Bone marrow (tissue), 2 donors: Measurements from ENCODE around the gene HIC1.
A peak's percentile ranks its signal among the peaks of the same experiment; 100 is the strongest.

Experiments used
- DNase-seq, 2 donors: peaks; one replicate each; lab custom pipeline; 2025; lab: John Stamatoyannopoulos, UW

HIC1 gene

DNA sequence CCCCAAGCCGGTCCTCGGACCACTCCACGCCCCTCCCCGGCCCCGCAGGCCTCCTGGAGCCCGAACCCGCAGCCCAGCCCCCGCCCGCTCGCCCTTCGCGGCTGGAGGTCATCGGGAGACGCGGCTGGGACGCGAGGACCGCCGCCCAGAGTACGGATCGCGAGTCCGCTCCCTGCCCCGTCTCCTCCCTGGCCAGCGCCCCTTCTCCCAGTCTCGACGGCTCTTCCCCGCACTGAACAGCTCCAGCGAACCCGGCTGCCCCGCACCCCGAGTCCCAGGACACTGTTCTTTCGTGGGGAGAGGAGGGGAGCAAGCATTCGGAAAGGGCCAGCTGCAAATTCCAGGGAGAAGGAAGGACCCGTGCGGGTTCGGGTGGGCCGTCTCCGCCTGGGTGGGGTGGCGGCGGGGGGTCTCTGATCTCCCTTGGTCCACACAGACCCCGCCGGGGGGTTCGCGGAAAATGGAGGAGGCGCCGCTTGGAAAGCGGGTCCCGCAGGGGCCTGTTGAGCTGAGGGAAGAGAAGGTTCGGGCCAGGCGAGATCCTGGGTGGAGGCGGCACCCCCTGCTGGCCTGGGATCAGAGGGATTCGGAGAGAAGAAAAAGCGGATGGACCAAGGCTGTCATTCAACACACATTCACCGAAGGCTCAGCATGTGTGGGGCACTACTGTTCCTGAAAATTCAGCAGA, 29.1 kb upstream of the HIC1 start:
- DNase-seq = peak in 1 of 2 donors; percentile 20

DNA sequence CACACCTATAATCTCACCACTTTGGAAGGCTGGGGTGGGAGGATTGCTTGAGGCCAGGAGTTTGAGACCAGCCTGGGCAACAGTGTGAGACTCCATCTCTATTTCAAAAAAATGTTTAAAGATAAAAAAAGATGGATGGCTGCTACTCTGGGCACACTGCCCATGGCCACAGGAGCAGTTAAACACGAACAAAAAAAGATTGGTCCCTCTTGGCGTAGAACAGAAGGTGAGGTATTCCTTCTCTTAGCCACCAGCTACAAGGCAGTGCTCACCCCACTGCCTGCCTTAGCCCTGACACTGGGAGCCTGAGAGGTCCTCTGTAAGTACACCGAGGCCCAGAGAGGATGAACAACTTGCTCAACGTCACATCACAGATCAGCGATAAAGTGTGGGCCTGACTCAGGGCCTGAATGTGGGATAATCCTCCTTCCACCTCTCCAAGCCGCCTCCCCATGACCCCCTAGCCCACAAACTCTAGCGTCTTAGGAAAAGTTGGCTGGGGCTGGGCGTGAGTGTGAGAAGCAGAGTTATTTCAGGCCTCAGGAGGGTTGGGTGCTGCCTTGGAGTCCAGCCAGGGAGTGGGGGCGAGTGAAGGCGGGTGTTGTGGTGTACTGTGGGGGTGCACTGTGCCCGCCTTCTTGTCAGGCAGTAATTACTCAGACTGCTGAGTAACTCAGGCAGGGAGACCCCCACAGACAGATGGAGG, 27.2 kb upstream of the HIC1 start:
- no peak for DNase-seq

DNA sequence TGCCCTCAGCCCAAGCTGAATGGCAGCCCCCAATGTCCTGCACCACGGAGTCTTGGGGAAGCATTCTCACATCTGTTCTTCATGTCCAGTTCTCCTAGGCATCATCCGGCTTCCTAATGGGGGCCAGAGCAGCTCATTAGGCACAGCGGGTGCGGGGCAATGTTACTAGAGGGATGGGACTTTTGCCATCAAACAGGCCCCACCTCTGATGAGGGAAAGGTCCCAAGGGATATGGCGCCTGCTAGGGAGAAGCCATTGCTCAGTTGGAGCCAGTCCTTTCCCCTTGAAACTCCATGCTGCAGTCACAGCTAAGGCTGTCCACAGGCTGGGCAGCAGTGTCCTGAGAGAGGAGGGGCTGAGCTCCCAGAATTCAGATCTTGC, 26.7 kb upstream of the HIC1 start:
- no peak for DNase-seq

DNA sequence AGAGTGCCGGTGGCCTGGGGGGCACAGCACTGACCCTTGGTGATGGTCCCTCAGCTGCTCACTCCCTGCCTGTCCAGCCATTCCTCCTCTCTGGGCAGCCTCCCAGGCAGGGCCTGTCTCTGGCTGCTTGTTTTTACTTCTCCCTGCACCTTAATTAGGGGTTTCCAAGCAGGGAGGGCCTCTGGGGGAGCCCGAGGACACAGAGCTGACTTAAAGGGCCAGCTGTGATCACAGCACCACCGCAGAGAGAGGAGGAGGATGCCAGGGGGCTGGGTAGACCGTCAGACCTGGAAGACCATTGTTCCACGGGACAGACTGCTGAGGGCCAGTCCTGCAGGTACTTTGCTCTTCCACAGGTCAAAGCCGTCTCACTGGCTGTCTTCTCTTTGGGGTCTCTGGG, 26.2 kb upstream of the HIC1 start:
- no peak for DNase-seq

DNA sequence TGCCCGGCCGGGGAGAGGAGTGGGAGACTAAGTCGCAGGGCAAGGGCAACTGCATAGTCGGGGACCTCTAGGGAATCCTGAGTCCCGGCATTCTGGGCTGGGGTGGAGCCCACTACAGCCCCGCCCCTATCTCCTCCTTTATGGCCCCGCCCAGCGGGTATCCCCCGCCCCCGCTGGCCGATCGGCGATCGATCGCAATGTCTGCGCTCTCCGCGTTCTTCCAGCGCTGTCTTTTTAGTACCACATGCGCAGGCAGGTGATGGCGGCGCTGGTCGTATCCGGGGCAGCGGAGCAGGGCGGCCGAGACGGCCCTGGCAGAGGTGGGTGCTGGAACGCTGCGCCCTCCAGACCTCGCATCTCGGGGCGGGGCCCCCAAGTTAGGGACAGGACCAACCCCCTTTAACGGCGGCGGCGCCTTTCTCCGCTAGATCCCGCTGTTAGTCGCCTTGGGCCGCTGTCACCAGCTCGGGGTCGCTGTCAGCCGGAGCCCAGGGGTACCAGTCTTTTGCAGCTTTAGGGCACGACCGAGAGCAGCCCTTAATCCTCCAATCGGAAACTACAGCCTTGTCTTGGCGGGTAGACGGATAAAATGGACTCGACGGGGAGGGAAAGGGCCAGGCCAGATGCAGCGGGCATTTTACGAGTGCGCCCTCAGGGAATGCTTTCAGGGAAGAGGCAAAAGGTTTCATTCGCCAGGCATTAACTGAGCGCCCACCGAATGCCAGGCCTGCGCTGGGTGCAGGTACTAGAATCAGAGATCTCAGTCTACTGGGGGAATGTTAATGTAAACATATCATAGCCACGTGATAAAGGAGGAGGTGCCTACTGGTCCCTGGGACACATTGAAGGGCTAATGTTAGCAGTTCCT, 24.8 kb upstream of the HIC1 start, which contains the start of gene DPH1:
Gene DPH1 (plus strand): TSS at position 243 of the 868 bp plus-strand sequence. CDS start 17 bp downstream, at position 260.
- peak; percentile 47 to 57 for DNase-seq

DNA sequence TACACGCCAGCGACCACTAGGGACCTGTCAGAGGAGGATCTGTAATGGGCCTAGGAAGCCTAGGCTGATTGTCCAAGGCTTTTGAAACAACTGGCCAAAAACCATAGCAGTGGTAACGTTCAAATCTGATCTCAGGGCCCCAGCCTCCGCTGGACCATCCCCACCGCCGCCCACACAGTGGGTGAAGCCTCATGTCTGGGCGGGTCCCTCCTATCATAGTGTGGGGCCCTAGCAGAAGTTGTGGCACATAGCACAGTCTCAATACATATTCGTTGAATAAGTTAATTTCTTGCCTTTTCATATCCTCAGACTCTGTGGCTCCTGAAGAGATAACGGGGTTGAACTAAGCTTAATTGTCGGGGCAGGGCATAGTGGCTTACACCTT, 24.1 kb upstream of the HIC1 start:
- DNase-seq = no peak

DNA sequence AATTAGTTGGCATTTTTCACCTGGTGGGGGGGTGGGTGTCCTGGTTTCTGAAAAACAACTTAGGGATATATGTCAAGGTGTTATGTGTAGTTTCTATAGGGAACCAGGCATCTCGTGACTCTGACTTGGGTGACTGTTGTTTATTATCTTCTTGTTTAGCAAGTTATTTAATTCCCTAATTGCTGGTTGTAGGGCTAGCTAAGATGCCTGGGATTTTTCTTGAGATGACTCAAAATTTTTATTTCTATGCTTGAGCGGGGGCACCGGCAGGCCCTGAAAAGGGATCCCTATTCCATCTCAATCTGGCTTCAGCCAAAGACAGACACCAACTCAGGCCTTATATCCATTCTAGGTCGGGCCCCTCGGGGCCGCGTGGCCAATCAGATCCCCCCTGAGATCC, 21.8 kb upstream of the HIC1 start:
- no peak for DNase-seq

DNA sequence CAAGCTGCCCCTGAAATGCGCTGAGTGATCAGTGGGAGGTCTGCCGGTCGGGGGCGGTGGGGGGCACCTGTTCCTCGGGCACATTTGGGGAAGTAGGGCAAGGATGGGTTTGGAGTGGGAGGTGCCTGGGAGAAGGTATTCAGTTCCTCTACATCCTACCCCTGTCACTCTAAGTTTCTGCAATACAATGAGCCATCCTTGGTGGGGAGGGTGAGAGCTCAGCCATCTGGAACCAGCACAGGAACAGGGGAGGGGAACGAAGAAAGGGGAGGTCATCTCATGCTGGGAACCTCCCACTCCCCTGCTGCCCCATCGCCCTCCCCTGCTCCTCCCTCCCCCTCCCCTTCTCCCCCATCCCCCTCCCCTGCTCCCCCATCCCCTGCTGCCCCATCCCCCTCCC, 20.7 kb upstream of the HIC1 start:
- DNase-seq = no peak

DNA sequence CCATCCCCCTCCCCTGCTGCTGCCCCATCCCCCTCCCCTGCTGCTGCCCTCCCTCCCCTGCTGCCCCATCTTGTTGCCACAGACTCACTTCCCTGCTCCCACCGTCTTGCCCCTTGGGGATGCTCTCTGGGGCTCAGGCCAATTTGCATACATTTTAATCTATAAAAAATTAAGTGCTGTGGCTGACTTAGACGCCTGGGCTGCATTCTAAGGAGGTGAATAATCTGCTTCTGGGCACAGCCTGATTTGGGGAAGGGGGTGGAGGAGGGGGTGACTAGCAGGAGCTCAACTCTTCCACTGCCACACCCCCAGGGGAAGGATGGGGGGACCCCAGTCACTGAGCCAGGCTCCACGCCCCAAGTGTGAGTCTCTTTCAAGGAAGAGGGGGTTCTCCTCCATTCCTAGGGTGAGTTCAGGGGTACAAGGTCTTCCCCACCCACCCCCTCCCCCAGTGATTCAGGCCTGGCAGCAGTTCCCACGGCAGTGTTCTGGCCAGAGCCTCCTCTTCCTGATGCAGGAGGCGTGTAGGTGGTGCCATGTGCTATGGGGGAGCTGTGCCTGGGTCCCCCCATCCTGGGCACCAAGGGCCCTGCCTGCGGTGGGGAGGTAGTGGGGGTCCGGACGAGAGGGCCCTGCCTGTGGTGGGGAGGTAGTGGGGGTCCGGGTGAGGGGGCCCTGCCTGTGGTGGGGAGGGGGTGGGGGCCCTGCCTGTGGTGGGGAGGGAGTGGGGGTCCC, 19.9 kb upstream of the HIC1 start:
- DNase-seq = no peak

DNA sequence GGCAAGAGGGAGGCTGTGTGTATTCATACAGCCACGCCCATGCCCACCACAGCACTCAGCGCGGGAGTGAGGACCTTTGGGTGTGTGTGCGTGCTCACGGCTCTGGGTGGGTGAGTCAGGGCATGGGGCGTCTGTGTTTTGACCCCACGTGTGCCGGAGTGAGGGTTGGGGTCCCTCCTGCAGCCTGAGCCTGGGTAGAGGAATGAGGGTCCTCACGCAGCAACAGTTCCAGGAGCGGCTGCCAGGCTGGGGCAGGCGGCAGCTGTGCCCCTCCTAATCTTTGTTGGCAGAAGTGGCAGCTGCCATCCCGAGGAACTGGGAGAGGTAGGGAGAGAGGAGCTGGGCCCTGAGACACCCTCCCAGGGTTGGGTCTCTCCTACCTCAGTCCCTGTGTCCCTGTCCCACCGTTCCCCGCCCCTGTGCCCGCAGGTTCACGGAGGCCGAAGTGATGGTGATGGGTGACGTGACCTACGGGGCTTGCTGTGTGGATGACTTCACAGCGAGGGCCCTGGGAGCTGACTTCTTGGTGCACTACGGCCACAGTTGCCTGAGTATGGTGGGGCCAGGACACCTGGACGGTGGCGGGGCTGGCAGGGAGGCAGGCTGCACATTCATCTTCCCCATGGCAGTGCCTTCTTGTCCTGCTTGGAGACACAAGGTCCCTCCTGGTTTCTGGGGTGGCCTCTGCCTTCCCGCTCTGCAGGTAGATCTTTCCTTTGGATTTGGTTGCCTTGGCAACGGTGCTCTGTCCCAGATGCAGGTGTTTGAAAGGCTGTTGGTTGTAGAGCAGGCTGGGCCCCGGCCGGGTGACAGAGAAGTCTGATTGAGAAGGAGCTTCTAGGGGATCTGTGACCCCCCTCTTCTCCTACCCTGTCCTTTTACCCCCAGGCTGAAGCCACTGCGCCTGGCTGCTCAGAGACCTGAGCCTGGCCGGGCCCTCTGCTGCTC, 19.1 kb upstream of the HIC1 start:
- no peak for DNase-seq

DNA sequence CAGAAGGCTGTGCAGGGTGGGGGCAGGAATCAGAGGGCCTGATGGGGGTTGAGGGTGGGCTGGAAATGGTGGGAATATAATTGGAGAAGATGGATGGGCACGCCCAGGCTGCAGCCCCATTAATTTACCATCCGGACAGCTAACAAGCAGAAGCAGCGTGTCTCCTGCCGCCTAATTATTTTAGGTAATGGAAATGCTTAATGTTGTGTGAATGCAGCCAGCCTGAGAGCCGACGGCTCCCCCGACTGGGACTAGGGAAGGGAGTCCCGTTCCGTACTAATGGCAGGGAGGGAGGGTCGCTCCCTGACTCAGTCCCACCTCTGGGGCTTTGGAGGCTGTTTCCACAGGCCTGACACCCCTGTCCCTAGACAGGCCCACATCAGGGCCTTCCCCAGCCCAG, 17.7 kb upstream of the HIC1 start:
- no peak for DNase-seq

DNA sequence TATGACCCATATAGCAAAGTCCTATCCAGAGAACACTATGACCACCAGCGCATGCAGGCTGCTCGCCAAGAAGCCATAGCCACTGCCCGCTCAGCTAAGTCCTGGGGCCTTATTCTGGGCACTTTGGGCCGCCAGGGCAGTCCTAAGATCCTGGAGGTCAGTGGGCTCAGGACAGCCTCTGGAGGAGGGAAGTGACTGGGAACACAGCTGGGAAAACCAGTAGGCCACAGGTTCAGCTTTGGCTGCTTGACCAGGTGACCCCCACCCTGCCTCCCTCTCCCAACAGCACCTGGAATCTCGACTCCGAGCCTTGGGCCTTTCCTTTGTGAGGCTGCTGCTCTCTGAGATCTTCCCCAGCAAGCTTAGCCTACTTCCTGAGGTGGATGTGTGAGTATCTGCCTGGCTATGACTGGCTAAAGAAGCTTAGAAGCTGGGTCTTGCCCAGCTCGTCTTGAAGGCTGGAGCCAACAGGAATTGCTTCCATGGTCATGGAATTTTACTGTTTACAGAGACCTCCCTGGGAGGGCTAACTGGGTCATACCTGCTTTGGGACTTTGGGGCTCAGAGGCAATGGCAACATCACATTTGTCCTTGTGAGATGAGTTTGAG, 14.6 kb upstream of the HIC1 start:
- no peak for DNase-seq

DNA sequence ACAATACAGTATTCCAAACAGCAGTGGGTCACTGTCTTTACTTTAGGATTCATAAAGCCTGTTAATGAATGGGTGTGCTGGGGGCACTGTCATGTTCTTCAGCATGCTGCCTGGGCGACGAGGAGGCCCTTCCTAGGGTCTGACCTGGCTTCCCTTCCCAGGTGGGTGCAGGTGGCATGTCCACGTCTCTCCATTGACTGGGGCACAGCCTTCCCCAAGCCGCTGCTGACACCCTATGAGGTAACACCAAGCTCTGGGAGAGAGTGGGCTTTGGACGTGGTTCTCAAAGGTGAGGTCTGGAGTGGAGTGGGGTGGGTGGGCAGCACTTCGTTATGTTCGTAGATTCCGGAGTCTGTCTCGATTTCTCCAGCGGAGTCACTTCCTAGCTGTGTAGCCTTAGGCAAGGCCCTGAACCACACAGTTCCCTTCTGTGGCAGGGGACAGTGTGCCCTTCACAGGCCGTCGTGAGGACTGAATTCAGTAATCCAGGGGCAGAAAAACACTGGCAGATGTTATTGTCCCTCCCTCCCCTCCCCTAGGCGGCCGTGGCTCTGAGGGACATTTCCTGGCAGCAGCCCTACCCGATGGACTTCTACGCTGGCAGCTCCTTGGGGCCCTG, 13.9 kb upstream of the HIC1 start:
- no peak for DNase-seq

DNA sequence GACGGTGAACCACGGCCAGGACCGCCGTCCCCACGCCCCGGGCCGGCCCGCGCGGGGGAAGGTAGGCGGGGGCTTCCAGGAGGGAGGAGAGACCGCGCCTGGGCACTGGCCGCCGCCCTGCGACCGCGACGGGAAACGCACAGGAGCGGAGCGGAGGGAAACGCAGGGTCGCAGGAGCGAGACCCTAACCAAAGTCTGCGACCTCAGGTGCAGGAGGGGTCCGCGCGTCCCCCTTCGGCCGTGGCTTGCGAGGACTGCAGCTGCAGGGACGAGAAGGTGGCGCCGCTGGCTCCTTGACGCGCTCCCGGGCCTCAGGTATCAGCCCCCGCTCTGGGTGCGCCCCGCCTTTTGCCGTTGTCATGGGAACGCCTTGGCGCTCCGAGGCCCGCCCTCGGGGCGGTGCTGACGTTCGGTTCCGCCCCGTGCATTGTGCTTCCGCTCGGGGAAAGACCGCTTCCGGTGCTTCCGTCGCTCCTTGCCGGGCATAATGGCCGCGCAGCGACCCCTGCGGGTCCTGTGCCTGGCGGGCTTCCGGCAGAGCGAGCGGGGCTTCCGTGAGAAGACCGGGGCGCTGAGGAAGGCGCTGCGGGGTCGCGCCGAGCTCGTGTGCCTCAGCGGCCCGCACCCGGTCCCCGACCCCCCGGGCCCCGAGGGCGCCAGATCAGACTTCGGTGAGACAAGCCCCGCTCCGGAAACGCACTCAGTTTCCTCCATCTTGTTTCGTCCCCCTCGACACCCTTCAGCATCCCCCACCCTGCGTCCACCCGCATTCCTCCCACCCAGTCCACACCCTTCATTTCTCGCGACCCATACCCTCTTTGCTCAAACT, 13.1 kb upstream of the HIC1 start, which contains the start of gene OVCA2:
Gene OVCA2 (plus strand): TSS at position 462 of the 829 bp plus-strand sequence. CDS start 26 bp downstream, at position 488.
- DNase-seq = peak; percentile 78 to 80

DNA sequence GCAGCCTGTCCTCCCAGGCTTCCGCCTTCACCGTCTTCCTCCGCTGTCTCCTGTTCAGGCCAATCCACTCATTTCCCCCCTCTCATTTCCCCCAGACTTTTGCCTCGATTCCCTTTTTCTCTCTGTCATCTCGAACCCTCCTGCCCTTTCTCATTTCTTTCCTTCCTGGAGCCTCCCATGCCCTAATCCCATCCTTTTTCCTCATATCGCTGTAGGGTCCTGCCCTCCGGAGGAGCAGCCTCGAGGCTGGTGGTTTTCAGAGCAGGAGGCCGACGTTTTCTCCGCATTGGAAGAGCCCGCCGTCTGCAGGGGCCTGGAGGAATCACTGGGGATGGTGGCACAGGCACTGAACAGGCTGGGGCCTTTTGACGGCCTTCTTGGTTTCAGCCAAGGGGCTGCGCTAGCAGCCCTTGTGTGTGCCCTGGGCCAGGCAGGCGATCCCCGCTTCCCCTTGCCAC, 12.5 kb upstream of the HIC1 start:
- DNase-seq = no peak

DNA sequence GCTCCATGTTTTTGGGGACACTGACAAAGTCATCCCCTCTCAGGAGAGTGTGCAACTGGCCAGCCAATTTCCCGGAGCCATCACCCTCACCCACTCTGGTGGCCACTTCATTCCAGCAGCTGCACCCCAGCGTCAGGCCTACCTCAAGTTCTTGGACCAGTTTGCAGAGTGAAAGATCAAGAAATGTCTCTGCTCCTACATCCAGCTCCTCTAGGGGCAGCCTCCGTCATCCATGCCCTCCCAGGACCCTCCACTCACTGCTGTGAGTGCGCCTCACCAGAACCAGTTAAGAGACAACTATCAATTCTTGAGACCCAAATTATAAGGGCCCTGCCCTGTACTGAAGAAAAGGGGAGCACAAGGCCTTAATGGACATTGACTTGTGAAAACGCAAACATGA, 12.0 kb upstream of the HIC1 start:
- no peak for DNase-seq

DNA sequence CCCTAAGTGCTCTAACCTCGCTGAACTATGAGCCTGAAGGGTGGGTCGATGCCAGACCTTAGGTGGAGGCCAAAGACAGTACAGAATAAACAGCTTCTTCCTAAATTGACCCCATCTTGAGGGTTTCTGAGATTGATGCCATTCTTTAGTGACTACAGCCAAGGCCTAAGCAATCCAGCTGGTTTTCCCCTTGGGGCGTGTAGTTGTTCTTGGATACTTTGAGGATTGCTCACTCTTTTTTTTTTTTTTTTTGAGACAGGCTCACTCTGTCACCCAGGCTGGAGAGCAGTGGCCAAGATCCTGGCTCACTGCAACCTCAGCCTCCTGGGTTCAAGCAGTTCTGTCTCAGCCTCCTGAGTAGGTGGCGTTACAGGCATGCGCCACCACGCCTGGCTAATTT, 11.1 kb upstream of the HIC1 start:
- DNase-seq = no peak

DNA sequence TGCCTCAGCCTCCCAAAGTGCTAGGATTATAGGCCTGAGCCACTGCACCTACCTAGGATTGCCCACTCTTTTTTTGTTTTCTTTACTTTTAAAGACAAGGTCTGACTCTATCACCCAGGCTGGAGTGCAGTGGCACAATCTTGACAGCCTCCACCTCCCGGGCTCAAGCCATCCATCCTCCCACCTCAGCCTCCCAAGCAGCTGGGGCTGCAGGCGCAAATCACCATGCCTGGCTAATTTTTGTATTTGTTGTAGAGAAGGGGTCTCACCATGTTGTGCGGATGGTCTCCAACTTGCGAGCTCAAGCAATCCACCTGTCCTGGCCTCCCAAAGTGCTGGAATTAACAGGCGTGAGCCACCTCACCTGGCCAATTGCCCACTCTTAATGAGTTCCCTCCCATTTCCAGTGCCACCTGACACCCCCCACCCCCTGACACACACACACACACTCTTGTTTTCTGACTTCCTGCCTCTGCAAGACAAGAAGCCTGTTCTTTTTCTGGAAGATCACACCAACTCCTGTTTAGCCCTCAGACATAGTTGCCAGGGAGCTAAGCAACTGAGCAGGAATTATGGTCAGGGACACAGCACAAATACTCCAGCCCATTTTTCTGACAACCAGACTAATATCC, 10.5 kb upstream of the HIC1 start:
- DNase-seq = no peak
